ENCODE results near the gene MARK2. TPM values are rescaled to one million over a fixed set of nuclear protein-coding genes. Genes with fewer than 3 reads are reported as not detected.

Gene MARK2
- total RNA-seq, 1 experiment from 2014 or later: 39.8 TPM

DNA sequence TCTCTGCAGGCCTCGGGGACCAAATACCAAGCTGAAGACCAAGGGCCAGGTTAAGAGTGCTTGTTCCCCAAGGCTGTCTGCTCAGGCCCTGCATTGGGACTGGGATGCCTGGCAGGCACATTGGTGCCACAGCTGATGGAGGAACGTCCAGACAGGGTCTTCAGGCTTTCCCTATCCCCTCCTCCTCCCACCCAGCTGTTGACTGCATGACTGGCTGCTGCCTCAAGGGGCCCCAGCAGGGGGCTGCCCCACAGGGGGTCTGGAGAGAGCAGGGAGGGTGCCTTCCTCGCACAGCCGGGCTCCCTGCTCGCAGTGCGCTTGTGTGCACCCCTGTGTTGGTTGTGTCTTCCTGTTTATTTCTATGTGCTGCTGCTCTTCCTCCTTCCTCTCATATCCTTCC is 68.2 kb downstream of the MARK2 start:
- BruUV-seq (replicated peaks): no TSS peak

More for the DNA sequence above, 68.2 kb downstream of the MARK2 start:
- H3K4me2 ChIP-seq (ENCODE audit: low read length): no peak overlapping the region
- CTCF ChIA-PET: interaction anchor here (0.8 to 1.5 kb wide), 6 partner anchors 15 to 68 kb away, joined by 3 to 4 read pairs (median 3); partner anchors contain the start of gene MARK2
- H3K4me3 ChIP-seq (replicated peaks in 1 of 2; ENCODE audit: low read depth in 1 of 2, low read length in 2 of 2): no peak overlapping the region
- ATAC-seq (no peak), DNase-seq (ENCODE audit: low read depth, low spot score) (no peak)
- H3K9me3 ChIP-seq (ENCODE audit: control insufficient read depth in 1 of 2, insufficient read depth in 1 of 2, low read depth in 1 of 2, low read length in 2 of 2): no peaks in the 10 kb centered on the region
- POLR2A ChIA-PET: no interaction called here
- H3K4me1 ChIP-seq (ENCODE audit: control insufficient read depth in 1 of 2, insufficient read depth in 2 of 2, low read length in 2 of 2): no peaks in the 10 kb centered on the region
- RAD21 ChIA-PET (ENCODE audit: low non-redundant PET in 1 of 2, low total read pairs in 2 of 2, uncharacterized antibody in 2 of 2, unreplicated experiment in 2 of 2): no interaction called here
- no peak overlapping the region for H2AFZ ChIP-seq (ENCODE audit: low read depth, low read length, poor library complexity, severe bottlenecking)
- H3K27ac ChIP-seq (ENCODE audit: low read depth, low read length): no peak overlapping the region
- no peaks in the 10 kb centered on the region for H3K27me3 ChIP-seq (ENCODE audit: insufficient read depth, low read length)
- H4K20me1 ChIP-seq (ENCODE audit: insufficient read depth): no peaks in the 10 kb centered on the region
- intact Hi-C loops (cut with micrococcal nuclease): no loop called here
- TF ChIP-seq, protein P1, sequence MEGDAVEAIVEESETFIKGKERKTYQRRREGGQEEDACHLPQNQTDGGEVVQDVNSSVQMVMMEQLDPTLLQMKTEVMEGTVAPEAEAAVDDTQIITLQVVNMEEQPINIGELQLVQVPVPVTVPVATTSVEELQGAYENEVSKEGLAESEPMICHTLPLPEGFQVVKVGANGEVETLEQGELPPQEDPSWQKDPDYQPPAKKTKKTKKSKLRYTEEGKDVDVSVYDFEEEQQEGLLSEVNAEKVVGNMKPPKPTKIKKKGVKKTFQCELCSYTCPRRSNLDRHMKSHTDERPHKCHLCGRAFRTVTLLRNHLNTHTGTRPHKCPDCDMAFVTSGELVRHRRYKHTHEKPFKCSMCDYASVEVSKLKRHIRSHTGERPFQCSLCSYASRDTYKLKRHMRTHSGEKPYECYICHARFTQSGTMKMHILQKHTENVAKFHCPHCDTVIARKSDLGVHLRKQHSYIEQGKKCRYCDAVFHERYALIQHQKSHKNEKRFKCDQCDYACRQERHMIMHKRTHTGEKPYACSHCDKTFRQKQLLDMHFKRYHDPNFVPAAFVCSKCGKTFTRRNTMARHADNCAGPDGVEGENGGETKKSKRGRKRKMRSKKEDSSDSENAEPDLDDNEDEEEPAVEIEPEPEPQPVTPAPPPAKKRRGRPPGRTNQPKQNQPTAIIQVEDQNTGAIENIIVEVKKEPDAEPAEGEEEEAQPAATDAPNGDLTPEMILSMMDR (IDR thresholded peaks at IDR 0.05 in 2 of 3, conservative IDR thresholded peaks at IDR 0.05 in 1 of 3; ENCODE audit: borderline replicate concordance in 1 of 3, insufficient read depth in 1 of 3, low read depth in 2 of 3, low read length in 2 of 3): no peak
- TF ChIP-seq ZFX (IDR thresholded peaks at IDR 0.05) (no peak), TCF7L2 (IDR thresholded peaks at IDR 0.05; ENCODE audit: borderline replicate concordance, extremely low read depth, insufficient read depth, insufficient read length) (no peak), SIN3A (IDR thresholded peaks at IDR 0.05; ENCODE audit: low read depth) (no peak), YY1 (IDR thresholded peaks at IDR 0.05; ENCODE audit: extremely low read depth, insufficient replicate concordance, low read depth, low read length) (no peak), CBX3 (IDR thresholded peaks at IDR 0.05; ENCODE audit: low read depth) (no peak), FOSL1 (IDR thresholded peaks at IDR 0.05; ENCODE audit: low read depth) (no peak), JUND (IDR thresholded peaks at IDR 0.05) (no peak), ZNF274 (IDR thresholded peaks at IDR 0.05; ENCODE audit: low read depth, low read length) (no peak), POLR2AphosphoS5 (IDR thresholded peaks at IDR 0.05; ENCODE audit: low read depth, low read length) (no peak)
- TF ChIP-seq, protein P2, sequence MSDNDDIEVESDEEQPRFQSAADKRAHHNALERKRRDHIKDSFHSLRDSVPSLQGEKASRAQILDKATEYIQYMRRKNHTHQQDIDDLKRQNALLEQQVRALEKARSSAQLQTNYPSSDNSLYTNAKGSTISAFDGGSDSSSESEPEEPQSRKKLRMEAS (IDR thresholded peaks at IDR 0.05): no peak
- TF ChIP-seq, protein P3, sequence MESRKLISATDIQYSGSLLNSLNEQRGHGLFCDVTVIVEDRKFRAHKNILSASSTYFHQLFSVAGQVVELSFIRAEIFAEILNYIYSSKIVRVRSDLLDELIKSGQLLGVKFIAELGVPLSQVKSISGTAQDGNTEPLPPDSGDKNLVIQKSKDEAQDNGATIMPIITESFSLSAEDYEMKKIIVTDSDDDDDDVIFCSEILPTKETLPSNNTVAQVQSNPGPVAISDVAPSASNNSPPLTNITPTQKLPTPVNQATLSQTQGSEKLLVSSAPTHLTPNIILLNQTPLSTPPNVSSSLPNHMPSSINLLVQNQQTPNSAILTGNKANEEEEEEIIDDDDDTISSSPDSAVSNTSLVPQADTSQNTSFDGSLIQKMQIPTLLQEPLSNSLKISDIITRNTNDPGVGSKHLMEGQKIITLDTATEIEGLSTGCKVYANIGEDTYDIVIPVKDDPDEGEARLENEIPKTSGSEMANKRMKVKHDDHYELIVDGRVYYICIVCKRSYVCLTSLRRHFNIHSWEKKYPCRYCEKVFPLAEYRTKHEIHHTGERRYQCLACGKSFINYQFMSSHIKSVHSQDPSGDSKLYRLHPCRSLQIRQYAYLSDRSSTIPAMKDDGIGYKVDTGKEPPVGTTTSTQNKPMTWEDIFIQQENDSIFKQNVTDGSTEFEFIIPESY (IDR thresholded peaks at IDR 0.05; ENCODE audit: extremely low read depth, insufficient replicate concordance, low read length): no peak
- no peaks in the 10 kb centered on the region for H3K79me2 ChIP-seq (ENCODE audit: insufficient read depth, low read length)
- peaks cover 3 to 14% of the 10 kb centered on the region in 2 experiments; a peak in 3 of 4 replicates for H3K36me3 ChIP-seq (ENCODE audit: control insufficient read depth in 1 of 2, insufficient read depth in 2 of 2, low read length in 2 of 2)
- no peaks in the 10 kb centered on the region for H3K9me2 ChIP-seq (ENCODE audit: insufficient read depth)
- no peak overlapping the region for H3K9ac ChIP-seq (ENCODE audit: low read length)
